Fibroblast of lung (primary cell): Measurements from ENCODE around the gene SLIT1.

Experiments
- EZH2 ChIP-seq: IDR thresholded peaks from 2 replicates; pipeline ENCODE4 v1.5.1; 2012; ENCODE audit warnings: low read length, control low read depth, mild to moderate bottlenecking; ENCODE audit errors: missing control alignments
- TF ChIP-seq, protein P1 (sequence below), 2 donors: IDR thresholded peaks in 1 of 2; conservative IDR thresholded peaks in 1 of 2; 1 replicate in 1 of 2; 2 replicates in 1 of 2; pipeline ENCODE4 v1.5.1; 2011 to 2012; ENCODE audit warnings: low read length in 2 of 2, control low read depth in 1 of 2, inconsistent platforms in 1 of 2, low read depth in 1 of 2, mild to moderate bottlenecking in 1 of 2

- TF ChIP-seq, protein P1, sequence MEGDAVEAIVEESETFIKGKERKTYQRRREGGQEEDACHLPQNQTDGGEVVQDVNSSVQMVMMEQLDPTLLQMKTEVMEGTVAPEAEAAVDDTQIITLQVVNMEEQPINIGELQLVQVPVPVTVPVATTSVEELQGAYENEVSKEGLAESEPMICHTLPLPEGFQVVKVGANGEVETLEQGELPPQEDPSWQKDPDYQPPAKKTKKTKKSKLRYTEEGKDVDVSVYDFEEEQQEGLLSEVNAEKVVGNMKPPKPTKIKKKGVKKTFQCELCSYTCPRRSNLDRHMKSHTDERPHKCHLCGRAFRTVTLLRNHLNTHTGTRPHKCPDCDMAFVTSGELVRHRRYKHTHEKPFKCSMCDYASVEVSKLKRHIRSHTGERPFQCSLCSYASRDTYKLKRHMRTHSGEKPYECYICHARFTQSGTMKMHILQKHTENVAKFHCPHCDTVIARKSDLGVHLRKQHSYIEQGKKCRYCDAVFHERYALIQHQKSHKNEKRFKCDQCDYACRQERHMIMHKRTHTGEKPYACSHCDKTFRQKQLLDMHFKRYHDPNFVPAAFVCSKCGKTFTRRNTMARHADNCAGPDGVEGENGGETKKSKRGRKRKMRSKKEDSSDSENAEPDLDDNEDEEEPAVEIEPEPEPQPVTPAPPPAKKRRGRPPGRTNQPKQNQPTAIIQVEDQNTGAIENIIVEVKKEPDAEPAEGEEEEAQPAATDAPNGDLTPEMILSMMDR (conservative IDR thresholded peaks at IDR 0.05 in 1 of 2, IDR thresholded peaks at IDR 0.05 in 1 of 2; ENCODE audit: low read depth in 1 of 2, low read length in 2 of 2): no peak
- no peak for TF ChIP-seq EZH2
Observed at GRCh38 chr10:97058521-97058920, 127.2 kb downstream of the SLIT1 start.
